Activated CD8-positive, alpha-beta memory T cell treated with anti-CD3 and anti-CD28 coated beads for 1 hour (primary cell): Measurements from ENCODE around the gene MAD1L1.
"Not testable (repeated sequence)": the region's sequence is repeated elsewhere in the genome, so short reads cannot be mapped to it uniquely, and the experiment has no call there.

Source experiments
- DNase-seq, 2 donors: peaks; one replicate each; pipeline ENCODE4 v3.0.0-alpha.2; 2020; ENCODE audit warnings: low read depth in 1 of 2; ENCODE audit errors: extremely low read depth in 1 of 2

The MAD1L1 gene

DNA sequence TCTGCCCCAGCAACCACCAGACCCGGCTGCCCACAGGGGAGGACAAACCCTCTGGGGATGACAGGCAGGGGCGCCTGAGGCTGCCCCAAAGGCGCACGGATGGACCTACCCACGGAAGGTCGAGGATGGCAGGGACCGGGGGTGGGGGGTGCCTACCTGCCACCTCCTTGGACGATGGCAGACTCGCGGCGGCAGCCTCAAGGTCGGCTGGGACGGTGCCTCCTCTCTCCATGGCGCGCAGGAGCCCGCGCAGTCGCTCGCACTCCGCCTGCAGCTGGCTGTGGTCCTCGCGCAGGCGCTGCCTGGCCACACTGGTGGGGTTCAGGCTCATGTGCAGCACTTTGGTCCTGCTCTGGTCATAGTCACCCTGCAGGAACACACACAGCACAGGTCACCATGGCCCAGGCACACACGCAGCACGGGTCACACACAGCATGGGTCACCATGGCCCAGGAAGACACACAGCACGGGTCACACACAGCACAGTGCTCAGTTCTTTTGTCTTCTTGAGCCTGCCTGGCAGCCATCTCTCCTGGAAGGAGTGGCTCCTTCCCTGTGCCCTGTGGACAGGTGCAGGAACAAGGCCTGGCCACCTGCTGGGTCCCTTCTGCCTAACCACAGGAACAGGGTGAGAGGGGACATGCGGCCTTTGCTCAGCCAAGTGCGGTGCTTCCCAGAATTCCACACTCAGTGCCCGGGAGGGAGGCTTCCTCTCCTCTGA is 296.1 kb downstream of the MAD1L1 start:
- no peak for DNase-seq

DNA sequence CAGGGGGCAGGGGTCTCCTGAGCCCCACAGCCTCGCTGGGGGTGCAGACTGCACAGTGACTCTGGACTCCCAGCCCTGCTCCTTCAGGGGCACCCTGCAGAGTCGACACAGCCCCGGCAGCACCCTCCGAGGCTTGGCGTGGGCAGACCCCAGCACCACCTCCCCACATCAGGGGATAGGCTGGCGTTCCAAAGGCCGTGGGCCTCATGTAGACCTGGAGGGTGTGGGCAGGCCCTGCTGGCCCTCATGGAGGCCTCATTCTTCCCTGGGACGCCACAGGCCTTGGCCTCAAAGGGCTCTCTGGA is 296.8 kb downstream of the MAD1L1 start:
- DNase-seq, result no peak

DNA sequence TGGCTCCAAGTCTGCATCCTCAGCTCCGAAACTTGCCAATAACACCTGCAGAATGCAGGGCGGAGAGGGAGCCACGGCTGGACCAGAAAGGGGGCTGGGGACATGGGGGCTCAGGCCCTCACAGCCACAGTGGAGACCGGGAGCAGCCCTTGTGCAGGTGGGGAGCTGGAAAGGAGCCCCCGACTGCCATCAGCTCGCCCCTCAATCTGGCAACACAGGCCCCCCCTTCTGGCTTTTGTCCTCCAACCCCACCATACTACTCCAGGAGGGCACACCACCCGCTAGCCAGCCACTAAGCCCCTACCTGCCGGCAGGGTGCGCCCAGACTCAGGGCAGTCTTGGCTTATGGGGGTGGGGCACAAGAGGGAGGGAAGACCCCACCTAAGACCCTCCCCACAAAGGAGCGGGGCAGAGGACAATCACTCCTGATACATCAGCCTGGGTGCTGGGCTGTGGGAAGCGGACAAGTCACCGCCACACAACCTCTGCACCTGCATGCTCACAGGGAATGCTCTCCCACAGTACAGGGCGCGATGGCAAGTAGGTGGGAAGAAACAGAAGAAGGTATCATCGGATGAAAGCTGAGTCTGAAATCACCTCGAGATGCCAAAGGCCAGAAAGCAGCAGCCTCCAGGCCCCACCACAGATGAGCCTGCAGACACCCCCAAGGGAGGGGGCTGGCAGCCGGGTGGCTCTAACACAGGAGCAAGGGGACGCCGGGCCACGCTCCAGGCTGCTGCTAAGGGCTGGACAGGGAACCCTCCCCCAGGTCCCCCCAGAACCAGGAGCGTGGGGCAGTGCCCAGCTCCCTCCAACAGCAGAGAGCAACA is 297.4 kb downstream of the MAD1L1 start:
- no peak for DNase-seq

DNA sequence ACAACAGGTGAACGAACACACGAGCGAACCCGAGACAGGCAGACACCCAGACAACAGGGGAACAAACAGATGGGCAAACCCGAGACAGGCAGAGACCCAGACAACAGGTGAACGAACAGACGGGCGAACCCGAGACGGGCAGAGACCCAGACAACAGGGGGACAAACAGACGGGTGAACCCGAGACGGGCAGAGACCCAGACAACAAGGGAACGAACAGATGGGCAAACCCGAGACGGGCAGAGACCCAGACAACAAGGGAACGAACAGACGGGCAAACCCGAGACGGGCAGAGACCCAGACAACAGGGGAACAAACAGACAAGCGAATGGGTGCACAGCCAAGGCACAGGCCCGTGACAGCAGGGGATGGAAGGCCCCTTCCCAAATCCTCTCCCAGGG is 298.0 kb downstream of the MAD1L1 start:
- DNase-seq, result no peak

DNA sequence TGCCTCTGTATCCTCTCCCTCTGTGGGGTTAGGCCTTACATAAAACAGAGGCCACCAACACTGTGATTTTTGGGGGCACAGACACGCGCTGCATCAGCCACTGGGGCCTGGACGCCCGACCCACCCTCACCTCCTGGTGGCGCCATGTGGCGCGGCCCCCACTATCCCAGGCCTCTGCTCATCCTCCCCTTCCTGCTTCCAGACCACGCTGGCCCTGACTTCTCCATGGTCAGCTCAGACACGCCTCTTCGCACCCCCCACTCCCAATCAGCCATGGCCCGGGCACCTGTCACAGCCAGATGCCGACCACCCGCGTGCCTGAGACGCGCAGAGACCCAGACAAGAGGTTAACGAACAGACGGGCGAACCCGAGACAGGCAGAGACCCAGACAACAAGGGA is 298.7 kb downstream of the MAD1L1 start:
- DNase-seq, result no peak

DNA sequence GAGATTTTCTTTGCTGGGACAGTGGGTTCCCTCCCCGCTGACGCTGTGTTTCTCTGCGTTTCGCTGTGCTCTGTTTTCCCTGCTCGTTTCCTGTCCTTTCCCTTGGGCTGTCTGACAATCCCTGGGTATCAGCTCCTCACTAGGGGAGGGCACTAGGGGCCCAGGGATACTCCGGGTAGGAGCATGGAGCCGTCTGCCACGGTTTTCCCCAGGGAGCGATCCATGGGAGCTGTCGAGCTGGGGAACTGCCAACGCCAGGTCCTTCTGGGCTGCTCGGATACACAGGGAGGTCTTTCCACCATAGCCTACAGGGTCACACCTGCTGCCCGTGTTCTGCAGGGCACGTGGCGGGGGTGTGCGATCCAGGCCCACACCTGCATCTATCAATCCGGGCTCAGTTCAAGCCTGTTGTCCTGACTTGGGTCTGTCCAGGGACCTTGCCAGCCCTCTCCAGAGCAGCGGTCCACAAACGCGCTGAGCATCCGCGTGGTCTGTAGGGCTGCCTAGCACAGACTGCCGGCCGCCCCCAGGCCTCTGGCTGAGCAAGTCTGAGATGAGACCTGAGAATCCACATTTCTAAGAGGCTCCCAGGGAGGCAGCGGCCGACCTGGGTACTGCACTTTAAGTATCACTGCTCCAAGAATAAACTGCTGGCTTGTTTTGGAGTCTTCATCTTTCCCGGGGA is 299.5 kb downstream of the MAD1L1 start:
- no peak for DNase-seq

DNA sequence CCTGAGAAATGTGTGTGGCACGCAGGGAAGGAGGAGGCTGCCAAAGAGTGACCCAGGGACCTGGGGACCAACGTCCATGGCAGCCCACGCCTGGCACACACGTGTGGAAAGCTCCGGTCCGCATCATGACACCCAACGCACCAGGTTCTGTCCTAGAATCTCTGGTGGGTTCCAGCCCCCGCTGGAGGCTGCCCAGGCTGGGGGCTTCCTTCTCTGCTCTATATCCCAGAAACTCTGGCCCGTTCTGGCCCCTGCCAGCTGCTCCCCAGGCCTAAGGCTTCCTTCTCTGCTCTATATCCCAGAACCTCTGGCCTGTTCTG is 300.8 kb downstream of the MAD1L1 start:
- no peak for DNase-seq

DNA sequence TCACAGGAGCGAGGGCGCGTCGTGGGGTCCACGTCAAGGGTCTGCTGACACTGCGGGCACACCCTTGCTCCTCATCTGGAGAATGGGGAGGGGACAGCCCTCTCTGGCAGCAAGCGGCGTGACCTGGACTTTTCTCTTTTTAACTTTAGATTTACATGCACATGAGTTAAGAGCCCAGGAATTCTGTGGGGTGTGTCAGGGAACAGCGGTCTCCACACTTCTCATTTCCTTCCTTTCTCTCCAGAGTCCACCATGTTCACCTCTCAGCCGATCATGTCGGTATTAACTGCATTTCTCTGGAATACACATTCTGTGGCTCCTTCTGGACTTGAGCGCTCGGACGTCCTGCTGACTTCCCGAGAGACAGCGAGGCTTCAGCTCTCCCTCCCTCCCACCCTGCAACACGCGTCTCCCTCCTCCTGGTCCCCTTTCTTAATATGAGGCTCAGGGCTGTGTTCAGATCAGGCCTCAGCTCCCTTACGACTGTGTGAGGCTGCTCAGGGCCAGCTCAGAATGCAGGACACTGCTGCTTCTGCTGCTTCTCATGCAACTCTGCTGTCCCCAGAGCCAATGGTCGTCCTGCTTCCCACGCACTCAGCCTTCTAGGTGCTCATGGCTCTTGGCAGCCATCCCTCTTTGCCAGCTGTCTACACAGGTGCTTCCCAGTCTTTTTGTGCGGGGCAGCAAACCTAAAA is 301.3 kb downstream of the MAD1L1 start:
- no peak for DNase-seq

DNA sequence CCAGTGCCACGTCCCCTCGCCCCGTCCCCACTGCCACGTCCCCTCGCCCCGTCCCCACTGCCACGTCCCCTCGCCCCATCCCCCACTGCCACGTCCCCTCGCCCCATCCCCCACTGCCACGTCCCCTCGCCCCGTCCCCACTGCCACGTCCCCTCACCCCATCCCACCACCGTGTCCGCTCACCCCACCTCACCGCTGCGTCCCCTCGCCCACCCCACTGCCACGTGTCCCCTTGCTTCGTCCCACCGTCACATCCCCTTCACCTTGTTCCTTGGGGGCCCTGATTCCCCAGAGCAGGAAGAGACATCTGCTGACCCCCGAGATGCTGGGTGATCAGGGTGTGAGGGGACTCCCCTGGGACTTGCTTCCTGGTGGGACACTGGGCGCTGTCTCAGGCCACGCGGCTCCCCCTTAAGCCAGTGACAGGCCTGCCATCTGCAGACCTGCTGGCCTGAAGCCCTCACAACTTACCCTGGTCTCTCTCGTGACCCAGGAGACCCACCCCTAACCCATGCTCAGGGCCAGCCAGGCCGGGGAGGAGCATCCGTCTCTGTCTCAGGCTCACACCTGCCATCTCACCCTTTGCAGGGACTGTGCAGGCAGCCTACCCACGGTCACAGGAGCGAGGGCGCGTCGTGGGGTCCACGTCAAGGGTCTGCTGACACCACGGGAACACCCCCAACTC is 302.2 kb downstream of the MAD1L1 start:
- no peak for DNase-seq

DNA sequence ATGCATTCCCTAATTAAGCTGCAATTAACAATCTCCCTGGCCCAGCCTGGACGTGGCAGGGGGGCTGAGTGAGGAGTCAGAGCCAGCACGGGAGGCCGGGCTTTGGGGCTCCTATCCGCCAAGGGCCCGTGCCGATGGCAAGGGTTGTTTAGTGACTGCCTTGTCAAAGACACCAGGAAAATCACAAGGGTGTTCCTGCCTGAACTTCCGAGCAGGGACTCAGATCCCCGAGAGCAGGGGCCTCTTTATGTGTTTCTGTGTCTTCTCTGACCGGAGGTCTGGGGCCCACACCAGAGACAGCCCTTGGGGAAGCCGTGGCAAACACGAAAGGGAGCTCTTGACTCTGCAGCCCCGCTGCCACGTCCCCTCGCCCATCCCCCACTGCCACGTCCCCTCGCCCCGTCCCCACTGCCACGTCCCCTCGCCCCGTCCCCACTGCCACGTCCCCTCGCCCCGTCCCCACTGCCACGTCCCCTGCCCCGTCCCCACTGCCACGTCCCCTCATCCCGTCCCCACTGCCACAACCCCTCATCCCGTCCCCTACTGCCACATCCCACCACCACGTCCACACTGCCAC is 303.3 kb downstream of the MAD1L1 start:
- not testable (repeated sequence) for DNase-seq

DNA sequence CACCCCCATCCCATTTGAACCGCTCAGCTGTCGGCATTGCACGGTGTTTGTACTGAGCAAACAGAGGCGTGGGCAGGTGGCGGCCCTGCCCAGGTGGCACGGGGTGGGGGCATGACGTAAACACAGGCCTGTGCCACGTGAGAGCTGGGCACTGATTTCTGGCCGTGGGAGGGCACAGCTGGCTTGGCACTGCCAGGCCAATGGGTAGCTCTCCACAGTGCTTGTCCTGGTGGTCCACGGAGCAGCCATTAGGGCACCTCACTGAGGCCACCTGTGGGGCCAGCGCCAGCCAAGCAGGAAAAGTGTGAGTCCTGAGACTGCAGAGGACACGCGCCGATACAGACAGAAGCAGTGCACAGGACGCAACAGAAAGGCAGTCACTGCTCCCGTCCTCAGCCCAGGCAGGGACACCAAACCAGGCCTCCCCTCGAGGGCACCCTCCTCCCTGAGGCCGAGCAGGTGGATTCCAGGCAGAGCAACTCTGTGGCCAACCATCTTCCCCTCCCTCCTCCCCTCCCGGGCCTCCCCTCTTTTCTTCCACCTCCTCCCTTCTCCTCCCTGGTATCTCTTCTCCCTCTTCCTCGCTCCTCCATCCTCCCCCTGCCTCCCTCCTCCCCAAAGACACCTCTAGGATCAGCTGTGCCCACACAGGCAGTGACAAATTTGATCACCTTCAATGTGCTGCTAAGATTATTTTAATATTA is 303.9 kb downstream of the MAD1L1 start:
- no peak for DNase-seq

DNA sequence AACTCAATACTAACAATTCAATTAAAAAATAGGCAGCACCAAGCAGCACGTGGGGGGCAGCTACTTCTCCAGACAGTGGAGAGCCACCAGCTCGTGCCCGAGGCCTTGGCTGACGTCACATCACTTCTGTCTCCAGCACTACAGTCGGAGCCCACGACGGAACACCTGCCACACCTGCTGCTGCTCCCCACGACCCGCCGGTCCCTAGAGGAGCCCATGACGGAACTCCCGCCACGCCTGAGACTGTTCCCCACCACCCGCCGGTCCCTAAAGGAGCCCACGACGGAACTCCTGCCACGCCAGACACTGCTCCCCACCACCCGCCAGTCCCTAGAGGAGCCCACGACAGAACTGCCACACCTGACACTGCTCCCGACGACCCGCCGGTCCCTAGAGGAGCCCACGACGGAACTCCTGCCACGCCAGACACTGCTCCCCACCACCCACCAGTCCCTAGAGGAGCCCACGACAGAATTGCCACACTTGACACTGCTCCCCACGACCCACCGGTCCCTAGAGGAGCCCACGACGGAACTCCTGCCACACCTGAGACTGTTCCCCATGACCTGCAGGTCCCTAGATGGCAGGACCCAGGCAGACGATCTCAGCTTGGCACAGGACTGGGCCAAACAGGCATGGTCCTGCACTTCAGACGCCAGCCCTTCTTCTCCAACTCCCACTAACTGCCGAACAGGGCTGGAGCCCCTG is 304.7 kb downstream of the MAD1L1 start:
- DNase-seq, result no peak

DNA sequence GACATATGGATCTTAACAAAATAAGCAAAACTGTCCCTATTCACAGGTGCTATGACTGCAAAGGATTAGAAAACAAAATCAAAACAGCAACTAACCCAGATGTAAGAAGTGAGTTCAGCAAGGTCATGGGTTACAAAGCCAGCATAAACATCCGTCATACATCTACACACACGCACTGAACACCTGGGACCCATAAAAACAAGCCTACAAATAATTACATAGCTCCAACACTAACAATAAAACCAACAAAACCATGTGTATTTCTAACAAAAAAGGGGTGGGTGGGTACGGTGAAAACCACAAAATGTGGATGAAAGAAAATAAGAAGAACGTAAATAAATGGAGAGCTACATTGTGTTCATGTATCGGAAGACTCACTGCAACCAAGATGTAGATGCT is 305.8 kb downstream of the MAD1L1 start:
- DNase-seq, result no peak

DNA sequence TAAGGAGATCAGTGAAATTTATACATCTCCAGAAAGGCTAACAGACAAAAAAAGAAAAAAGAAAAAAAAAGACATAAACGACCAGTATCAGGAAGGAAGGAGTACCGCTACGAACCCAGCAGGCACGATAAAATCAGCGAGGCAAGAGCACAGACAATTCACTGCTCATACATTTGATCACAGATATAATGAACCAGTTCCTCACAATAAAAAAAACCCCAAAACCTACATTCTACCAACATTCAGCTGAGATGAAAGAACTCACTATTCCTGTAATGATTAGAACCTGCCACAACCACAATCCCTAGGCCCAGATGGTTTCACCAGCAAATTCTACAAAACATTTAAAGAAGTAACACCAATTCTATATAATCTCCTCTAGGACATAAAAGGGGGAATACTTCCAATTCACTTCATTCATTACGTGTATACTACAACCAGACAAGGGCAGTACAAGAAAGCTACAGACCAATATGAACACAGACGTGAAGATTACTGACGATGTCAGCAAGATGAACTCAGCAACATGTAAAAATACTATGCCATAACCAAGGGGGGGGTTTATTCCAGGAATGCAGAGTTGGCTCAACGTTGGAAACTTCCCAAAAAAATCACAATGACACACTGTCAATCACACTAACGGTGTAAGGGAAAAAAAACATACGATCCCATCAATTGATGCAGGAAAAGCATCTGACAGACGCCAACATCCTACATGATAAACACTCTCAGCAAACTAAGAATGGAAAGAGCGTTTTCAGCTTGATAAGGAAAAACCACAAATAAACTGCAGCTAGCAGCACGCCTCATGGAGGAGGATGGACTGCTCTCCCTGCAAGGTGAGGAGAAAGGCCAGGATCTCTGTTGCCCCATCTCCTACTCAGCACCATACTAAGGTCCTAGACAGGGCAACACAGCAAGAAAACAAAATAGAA is 306.5 kb downstream of the MAD1L1 start:
- DNase-seq, result no peak

DNA sequence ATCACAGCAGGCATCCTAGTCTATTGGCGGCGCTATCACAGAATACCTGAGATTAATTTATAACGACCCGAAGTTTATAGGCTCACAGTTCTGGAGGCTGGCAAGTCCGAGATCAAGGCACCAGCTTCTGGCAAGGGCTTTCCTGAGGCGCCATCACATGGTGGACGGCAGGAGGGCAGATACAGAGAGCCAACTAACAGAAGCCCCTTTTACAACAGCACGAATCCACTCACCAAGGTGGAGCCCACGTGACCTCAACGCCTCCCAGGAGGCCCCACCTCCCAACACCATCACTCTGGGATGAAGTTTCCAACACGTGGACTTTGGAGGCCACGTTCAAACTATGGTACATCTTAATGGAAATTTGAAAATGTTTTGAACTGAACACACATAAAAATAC is 307.4 kb downstream of the MAD1L1 start:
- no peak for DNase-seq

DNA sequence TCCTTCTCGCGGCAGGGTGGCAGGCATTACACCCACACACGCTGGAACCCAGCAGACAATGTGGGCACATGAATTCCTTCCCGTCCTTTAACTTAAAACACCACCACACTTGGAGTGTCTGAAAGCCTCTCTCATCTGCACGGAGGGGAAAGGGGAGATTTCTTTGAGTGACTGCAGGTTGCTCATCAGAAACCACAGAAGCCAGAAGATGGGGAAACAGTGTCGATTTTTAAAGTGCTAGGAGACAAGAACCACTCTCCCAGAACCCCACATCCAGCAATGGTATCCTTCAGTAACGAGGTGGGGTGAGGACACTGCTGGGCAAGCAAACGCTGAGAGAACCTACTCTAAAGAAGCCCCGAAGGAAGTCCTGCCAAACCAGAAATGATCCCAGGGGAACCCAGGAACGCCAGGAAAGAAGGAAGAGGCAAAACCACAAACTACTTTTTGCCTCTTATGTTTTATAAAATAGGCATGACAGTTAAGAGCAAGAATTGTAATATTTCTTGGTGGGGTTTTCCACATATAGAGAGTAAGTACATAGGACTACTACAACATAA is 308.4 kb downstream of the MAD1L1 start:
- DNase-seq, result no peak

DNA sequence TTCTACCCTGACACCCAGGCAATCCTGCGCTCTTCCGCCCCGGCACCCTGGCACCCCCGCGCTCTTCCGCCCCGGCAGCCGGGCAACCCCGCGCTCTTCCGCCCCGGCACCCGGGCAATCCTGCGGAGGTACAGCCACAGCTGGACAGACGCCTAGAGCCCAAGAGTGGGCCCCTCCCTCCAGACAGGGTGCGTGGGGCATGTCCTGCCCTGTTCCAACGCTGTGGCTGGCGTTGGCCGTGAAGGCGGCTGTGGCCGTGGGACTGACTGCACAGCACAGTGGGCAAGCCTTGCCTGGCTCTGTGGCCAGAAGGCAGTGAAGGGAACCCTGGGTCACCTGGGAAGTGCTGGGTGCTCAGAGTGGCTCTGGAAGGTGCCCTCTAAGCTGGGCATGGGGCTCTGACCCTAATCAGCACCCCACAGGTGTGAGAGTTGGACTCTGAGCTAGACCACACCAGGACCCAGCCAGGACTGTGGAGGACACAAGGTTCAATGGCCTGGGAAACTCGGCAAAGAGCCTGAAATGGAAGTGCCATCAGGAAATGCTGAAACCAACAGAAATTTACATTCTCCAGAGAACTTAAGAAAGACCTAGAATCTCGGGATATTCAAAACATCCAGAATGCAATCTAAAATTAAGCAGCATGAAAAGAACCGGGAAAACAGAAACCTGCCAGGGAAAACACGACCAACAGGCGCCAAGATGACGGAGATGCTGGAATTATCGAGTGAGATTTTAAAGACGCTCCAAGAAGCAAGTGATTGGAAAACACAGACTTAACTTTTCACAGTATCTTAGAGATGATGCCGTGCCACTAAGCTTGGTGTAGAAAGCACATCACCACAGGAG is 309.1 kb downstream of the MAD1L1 start:
- DNase-seq, result no peak
